Testis (tissue), 2 donors: ENCODE measurements around the gene GRID1.

Experiments
- CTCF ChIP-seq, 3 experiments: fragments of 450-650 bp in 2 of 3; fragments of 200-600 bp in 1 of 3; sonication (generic) in 1 of 3; IDR thresholded peaks; one replicate each; pipeline ENCODE4 v1.5.1; 2016 to 2019; ENCODE audit warnings: antibody characterized with exemption in 3 of 3, mild to moderate bottlenecking in 2 of 3, moderate library complexity in 1 of 3
- POLR2A ChIP-seq: fragments of 450-650 bp; IDR thresholded peaks from one replicate; pipeline ENCODE4 v1.6.1; 2017; ENCODE audit warnings: antibody characterized with exemption, mild to moderate bottlenecking, moderate library complexity

GRCh38 chr10:86110156-86110786 lies 256.3 kb downstream of the GRID1 start:
- TF ChIP-seq POLR2A (no peak), CTCF (IDR thresholded peaks at IDR 0.05) (no peak)
